HepG2 (cell line): ENCODE data around the gene RRBP1. TPM values are rescaled to one million over a fixed set of nuclear protein-coding genes. Genes with fewer than 3 reads are reported as not detected.

Source experiments
- DZIP1 ChIP-seq: sonication (generic); formaldehyde crosslinking; IDR thresholded peaks from 2 replicates; pipeline ENCODE4 v1.5.0; 2020; ENCODE audit warnings: mild to moderate bottlenecking, missing genetic modification reagents
- FOSL1 ChIP-seq: sonication (generic); formaldehyde crosslinking; IDR thresholded peaks from 2 replicates; pipeline ENCODE4 v1.9.0; 2021; ENCODE audit warnings: missing genetic modification reagents, borderline replicate concordance
- FOXC1 ChIP-seq: sonication (generic); formaldehyde crosslinking; IDR thresholded peaks from 2 replicates; pipeline ENCODE4 v1.8.0; 2022; ENCODE audit warnings: mild to moderate bottlenecking, missing genetic modification reagents, borderline replicate concordance
- HES4 ChIP-seq: sonication (generic); formaldehyde crosslinking; IDR thresholded peaks from 2 replicates; pipeline ENCODE4 v1.9.0; 2021; ENCODE audit warnings: mild to moderate bottlenecking, missing genetic modification reagents, borderline replicate concordance
- IRF2 ChIP-seq: IDR thresholded peaks from 2 replicates; pipeline ENCODE4 v1.6.1; 2018; ENCODE audit warnings: missing genetic modification reagents, missing compliant biosample characterization
- KDM5A ChIP-seq: fragments of 200-600 bp; sonication (generic); IDR thresholded peaks from 2 replicates; pipeline ENCODE4 v1.7.0; 2018; ENCODE audit warnings: antibody characterized with exemption, mild to moderate bottlenecking, low read length, borderline replicate concordance
- PCBP1 ChIP-seq: fragments of 200-400 bp; formaldehyde crosslinking; IDR thresholded peaks from 2 replicates; pipeline ENCODE4 v1.6.1; 2017; ENCODE audit warnings: mild to moderate bottlenecking, low read depth, low read length, borderline replicate concordance
- PLRG1 ChIP-seq: fragments of 450-650 bp; conservative IDR thresholded peaks from 2 replicates; pipeline ENCODE4 v1.6.1; 2016
- POLR2G ChIP-seq: fragments of 200-400 bp; formaldehyde crosslinking; IDR thresholded peaks from 2 replicates; pipeline ENCODE4 v1.6.1; 2018; ENCODE audit warnings: mild to moderate bottlenecking, low read depth, low read length, moderate library complexity
- PRMT3 ChIP-seq: sonication (generic); formaldehyde crosslinking; IDR thresholded peaks from 2 replicates; pipeline ENCODE4 v1.8.1; 2022; ENCODE audit warnings: low read depth, mild to moderate bottlenecking, moderate library complexity, missing genetic modification reagents, borderline replicate concordance
- RBFOX2 ChIP-seq: fragments of 200-400 bp; formaldehyde crosslinking; IDR thresholded peaks from 2 replicates; pipeline ENCODE4 v1.6.1; 2017; ENCODE audit warnings: low read depth, mild to moderate bottlenecking, low read length
- RXRA ChIP-seq: sonication (generic); formaldehyde crosslinking; IDR thresholded peaks from 2 replicates; pipeline ENCODE4 v1.5.1; 2020; ENCODE audit warnings: missing genetic modification reagents
- SP5 ChIP-seq: IDR thresholded peaks from 2 replicates; pipeline ENCODE4 v1.6.1; 2016; ENCODE audit warnings: low read depth, borderline replicate concordance
- TOPORS ChIP-seq: sonication (generic); formaldehyde crosslinking; IDR thresholded peaks from 2 replicates; pipeline ENCODE4 v1.8.0; 2023; ENCODE audit warnings: mild to moderate bottlenecking, missing genetic modification reagents
- YEATS4 ChIP-seq: sonication (generic); formaldehyde crosslinking; IDR thresholded peaks from 2 replicates; pipeline ENCODE4 v1.4.0; 2020; ENCODE audit warnings: missing genetic modification reagents, borderline replicate concordance
- ZBTB42 ChIP-seq: sonication (generic); formaldehyde crosslinking; IDR thresholded peaks from 2 replicates; pipeline ENCODE4 v1.5.0; 2020; ENCODE audit warnings: mild to moderate bottlenecking, missing genetic modification reagents
- ZNF138 ChIP-seq: sonication (generic); formaldehyde crosslinking; IDR thresholded peaks from 2 replicates; pipeline ENCODE4 v1.5.0; 2020; ENCODE audit warnings: mild to moderate bottlenecking, low read depth, missing genetic modification reagents
- ZNF546 ChIP-seq: sonication (generic); formaldehyde crosslinking; conservative IDR thresholded peaks from 2 replicates; pipeline ENCODE4 v1.8.1; 2023; ENCODE audit warnings: mild to moderate bottlenecking, missing genetic modification reagents
- ZNF749 ChIP-seq: sonication (generic); formaldehyde crosslinking; IDR thresholded peaks from 2 replicates; pipeline ENCODE4 v1.8.0; 2022; ENCODE audit warnings: mild to moderate bottlenecking, missing genetic modification reagents, moderate library complexity, borderline replicate concordance
- ZNF770 ChIP-seq: sonication (generic); formaldehyde crosslinking; IDR thresholded peaks from 2 replicates; pipeline ENCODE4 v1.5.0; 2020; ENCODE audit warnings: mild to moderate bottlenecking, missing genetic modification reagents
- ZNF879 ChIP-seq: sonication (generic); formaldehyde crosslinking; IDR thresholded peaks from 2 replicates; pipeline ENCODE4 v1.8.1; 2023; ENCODE audit warnings: missing genetic modification reagents
- ZSCAN31 ChIP-seq: sonication (generic); formaldehyde crosslinking; IDR thresholded peaks from 2 replicates; pipeline ENCODE4 v1.5.0; 2020; ENCODE audit warnings: low read depth, mild to moderate bottlenecking, missing genetic modification reagents
- ZXDC ChIP-seq: sonication (generic); formaldehyde crosslinking; IDR thresholded peaks from 2 replicates; pipeline ENCODE4 v1.5.0; 2020; ENCODE audit warnings: mild to moderate bottlenecking, missing genetic modification reagents
- polyA plus RNA-seq, 8 experiments: library from polyadenylated mRNA; depleted of rRNA in 3 of 8; stranded (reverse) in 7 of 8; unstranded in 1 of 8; fragments of >200 nt; fragmentation: Illumina TruSeq in 4 of 8; extraction: Trizol in 4 of 8; gene quantifications; 2 replicates each; pipeline versions ENCODE4 v1.2.1 to v1.2.3, GENCODE V29; 2011 to 2016; ENCODE audit warnings: low read depth in 4 of 8, missing spikeins in 1 of 8, mixed read lengths in 1 of 8; ENCODE audit not compliant: insufficient read depth in 1 of 8
- total RNA-seq, 5 experiments: library from RNA; depleted of rRNA; stranded (reverse); fragments of >200 nt; fragmentation: Illumina TruSeq; extraction: Trizol; gene quantifications; 2 replicates each; pipeline ENCODE4 v1.2.3, GENCODE V29; 2016; ENCODE audit warnings: low read depth in 1 of 5
- TF ChIP-seq, protein P1 (sequence below): sonication (generic); formaldehyde crosslinking; IDR thresholded peaks from 2 replicates; pipeline ENCODE4 v1.8.1; 2023; ENCODE audit warnings: missing genetic modification reagents, mild to moderate bottlenecking, borderline replicate concordance

Gene RRBP1
- total and polyA plus RNA-seq, 2 of the 13 experiments (the other 11 are each of a cell fraction or from before 2014, with no cell fraction given): 150 to 222 TPM

GRCh38 chr20:17681726-17682102, 328 bp downstream of the RRBP1 start (continued):
- TF ChIP-seq, protein P1, sequence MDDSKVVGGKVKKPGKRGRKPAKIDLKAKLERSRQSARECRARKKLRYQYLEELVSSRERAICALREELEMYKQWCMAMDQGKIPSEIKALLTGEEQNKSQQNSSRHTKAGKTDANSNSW (CRISPR knock-in tag): peak; percentile 20; the same call in 1 of the 2 replicates
- no peak for TF ChIP-seq RXRA (CRISPR knock-in tag)
- 0 out of 2 replicates have a peak, but pooled peaks have one; percentile 5 for TF ChIP-seq ZNF879
- TF ChIP-seq ZNF546 (CRISPR knock-in tag): no peak; the same call in 1 of the 2 replicates
- no peak for TF ChIP-seq ZNF749 (CRISPR knock-in tag)
- no peak for TF ChIP-seq KDM5A
- no peak for TF ChIP-seq ZSCAN31 (CRISPR knock-in tag)
- TF ChIP-seq HES4 (CRISPR knock-in tag): peak; percentile 29; the same call in 1 of the 2 replicates
- TF ChIP-seq DZIP1 (CRISPR knock-in tag): no peak
- no peak for TF ChIP-seq IRF2 (CRISPR knock-in tag)
- 0 out of 2 replicates have a peak, but pooled peaks have one; percentile 3 for TF ChIP-seq ZNF770 (CRISPR knock-in tag)
- TF ChIP-seq ZNF138 (CRISPR knock-in tag): no peak
- TF ChIP-seq POLR2G: no peak
- TF ChIP-seq FOXC1: peak; percentile 4; the same call in 1 of the 2 replicates
- TF ChIP-seq RBFOX2: peak; percentile 81; the same call in 1 of the 2 replicates
- peak; percentile 74; the same call in 1 of the 2 replicates for TF ChIP-seq TOPORS
- TF ChIP-seq PCBP1: 0 out of 2 replicates have a peak, but pooled peaks have one; percentile 11
- no peak for TF ChIP-seq YEATS4 (CRISPR knock-in tag)
- no peak for TF ChIP-seq SP5 (CRISPR knock-in tag)
- no peak for TF ChIP-seq PLRG1
- 0 out of 2 replicates have a peak, but pooled peaks have one; percentile 32 for TF ChIP-seq PRMT3 (CRISPR knock-in tag)
- TF ChIP-seq FOSL1 (CRISPR knock-in tag): no peak
- TF ChIP-seq ZBTB42 (CRISPR knock-in tag): no peak
- TF ChIP-seq ZXDC: 0 out of 2 replicates have a peak, but pooled peaks have one; percentile 43
